Measurements from ENCODE around the gene GLMN.

GLMN gene, protein sequence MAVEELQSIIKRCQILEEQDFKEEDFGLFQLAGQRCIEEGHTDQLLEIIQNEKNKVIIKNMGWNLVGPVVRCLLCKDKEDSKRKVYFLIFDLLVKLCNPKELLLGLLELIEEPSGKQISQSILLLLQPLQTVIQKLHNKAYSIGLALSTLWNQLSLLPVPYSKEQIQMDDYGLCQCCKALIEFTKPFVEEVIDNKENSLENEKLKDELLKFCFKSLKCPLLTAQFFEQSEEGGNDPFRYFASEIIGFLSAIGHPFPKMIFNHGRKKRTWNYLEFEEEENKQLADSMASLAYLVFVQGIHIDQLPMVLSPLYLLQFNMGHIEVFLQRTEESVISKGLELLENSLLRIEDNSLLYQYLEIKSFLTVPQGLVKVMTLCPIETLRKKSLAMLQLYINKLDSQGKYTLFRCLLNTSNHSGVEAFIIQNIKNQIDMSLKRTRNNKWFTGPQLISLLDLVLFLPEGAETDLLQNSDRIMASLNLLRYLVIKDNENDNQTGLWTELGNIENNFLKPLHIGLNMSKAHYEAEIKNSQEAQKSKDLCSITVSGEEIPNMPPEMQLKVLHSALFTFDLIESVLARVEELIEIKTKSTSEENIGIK

DNA sequence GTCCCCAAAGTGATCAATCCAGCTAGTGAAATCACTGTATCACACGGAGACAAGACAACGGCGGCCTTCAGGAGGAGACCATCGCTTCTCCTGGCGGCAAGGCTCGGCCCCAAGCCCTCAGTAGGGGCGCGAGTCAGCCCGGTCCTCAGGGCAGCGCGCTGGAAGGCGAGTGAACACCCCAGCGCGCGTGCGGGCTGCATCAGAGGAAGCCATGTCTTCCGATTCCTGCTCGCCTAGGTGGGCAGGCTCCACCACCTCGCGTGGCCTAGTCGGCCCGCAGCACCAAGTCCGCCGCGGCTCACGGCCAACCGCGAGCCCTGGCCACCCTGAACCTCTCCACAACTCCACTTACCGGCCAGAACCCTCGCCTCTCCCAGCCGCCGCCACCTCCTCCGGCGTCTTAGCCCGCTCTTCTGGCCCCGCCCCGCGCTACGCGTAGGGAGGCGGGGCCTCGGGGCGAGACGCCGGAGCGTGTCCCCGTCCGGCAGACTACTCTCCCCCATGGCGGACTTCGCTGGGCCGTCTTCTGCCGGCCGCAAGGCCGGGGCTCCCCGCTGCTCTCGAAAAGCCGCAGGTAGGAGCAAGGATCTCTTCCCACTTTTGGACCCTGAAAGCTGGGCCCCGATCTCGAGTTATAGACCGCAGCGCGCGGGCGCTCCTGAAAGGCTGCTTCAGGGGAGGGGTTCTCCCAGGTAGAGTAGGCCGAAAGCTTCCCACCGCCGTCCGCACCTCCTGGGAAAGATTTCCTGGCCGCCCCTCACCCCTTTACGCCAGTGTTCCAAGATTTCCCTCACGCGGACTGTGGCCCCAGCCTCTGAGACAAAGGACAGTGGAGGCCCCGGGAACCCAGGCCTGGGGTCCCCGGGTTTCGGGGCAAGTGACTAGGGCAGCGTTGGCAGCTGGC lies at the start of gene GLMN, which contains the start of gene RPAP2:
TSS of gene GLMN (minus strand) at position 415 of the 904 bp plus-strand sequence. CDS start 988 bp downstream, outside the sequence.
TSS of gene RPAP2 (plus strand) at position 487 of the 904 bp plus-strand sequence. CDS start at position 502, 15 bp downstream.
- in situ Hi-C loops (cut with MboI; ENCODE audit: low sequenced_read_pairs): loop anchor here (25.0 kb wide), 1 partner anchor 287 kb away; no protein-coding TSS in a partner anchor

DNA sequence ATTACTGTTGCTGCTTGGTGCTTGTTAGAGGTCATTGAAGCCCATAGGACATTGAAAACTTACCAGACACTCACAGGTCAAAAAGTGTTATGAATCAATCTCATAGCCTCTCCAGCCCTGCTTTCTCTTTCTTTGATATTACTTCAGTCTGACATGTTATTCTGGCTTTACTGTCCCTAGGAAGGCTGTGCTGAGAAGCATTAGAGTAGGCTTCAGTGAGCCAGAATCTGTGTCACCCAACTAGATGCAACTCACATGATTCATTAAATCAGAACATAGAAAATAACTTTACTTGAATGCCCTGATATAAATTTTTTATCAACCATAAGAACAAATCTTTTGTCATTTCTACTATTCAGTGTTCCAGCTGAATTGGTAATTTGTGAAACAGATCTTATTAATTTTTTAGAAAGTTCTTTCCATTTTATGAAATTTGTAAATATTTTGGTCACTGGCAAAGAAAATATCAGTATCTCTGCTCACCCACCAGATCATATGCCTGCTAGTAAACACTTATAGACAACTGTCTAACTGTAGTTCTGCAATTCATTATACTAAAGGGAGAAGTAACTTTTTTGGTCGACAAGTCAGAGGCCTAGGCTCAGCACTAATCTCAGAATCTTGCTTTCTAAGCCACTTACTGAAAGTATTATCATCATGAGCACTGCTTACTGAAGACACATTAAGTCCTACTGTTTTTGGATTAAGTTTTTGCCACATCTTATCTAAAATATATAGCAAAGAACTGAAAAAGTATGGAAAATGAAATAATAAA lies 48.3 kb upstream of the GLMN start:
- in situ Hi-C loops (cut with MboI; ENCODE audit: low sequenced_read_pairs): no loop called here

DNA sequence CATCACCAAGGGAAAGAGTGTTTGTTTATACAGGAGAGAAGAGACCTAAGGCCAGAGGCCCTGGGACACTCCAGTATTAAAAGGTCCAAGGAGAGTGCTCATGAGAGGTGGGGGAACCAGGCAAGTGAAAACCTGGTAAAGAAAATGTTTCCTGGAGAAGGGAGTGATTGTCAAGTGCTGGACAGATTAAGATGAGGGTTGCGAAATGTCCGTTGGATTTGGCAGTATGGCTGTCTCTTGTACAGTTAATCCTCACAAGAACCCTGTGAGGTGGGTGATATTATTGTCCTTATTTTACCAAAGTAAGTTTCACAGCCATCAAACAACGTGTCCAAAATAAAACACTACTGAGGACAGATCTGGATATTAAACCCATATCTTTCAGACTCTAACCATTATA lies 44.3 kb upstream of the GLMN start:
- in situ Hi-C loops (cut with MboI; ENCODE audit: low sequenced_read_pairs): no loop called here

DNA sequence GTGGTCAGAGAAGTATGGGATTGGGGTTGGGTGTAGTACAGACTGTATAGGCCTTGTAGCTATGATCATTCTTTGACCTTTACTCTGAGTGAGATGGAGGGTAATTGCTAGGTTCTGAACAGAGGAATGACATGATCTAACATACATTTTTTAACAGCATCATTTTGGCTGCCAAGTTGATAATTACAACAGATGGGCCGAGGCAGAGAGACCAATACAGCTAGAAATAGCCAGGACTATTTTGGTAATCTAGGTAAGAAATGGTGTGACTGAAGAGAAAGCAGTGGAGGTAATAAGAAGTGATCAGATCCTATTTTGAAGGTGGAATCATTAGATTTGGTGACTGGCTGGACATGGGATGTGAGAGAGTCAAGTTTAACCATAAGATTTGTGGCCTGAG lies 43.6 kb upstream of the GLMN start:
- in situ Hi-C loops (cut with MboI; ENCODE audit: low sequenced_read_pairs): no loop called here

DNA sequence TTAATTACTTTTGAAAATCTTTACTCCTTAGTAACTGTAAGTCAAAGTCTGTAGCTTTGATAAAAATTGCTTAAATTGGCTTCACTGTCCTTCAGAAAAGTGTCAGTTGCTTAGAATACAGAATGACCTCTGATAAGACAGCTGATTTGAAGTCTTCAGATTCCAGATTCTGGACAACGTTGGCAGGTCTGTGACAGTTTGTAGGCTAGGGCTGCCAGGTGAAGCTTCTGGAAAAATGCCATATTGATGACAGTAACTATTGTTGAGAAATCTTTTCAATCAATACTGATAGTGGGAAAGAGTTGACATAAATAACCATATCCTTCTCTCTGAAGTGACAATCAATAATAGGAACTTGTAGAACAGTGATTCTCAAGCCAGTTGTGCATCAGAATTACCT lies 41.4 kb upstream of the GLMN start:
- in situ Hi-C loops (cut with MboI; ENCODE audit: low sequenced_read_pairs): no loop called here

DNA sequence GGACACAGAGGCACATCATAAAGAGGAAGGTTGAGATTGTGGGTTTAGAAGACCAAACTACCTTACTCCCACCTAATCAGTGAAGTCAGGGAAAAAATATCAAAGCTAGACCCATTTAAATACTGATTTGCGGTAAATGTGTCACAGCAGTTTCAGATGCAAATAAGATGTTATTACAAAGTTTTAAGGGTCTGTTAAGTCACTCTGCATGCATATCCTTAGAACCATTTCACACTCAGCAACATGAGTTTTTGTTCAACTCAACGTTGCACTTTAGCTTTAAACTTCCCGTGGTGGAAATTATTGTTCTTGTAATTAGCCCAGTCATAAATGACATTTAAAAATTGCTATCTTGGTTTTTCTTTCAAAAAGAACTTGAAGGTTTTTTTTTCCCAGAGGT lies 34.9 kb upstream of the GLMN start:
- in situ Hi-C loops (cut with MboI; ENCODE audit: low sequenced_read_pairs): no loop called here

DNA sequence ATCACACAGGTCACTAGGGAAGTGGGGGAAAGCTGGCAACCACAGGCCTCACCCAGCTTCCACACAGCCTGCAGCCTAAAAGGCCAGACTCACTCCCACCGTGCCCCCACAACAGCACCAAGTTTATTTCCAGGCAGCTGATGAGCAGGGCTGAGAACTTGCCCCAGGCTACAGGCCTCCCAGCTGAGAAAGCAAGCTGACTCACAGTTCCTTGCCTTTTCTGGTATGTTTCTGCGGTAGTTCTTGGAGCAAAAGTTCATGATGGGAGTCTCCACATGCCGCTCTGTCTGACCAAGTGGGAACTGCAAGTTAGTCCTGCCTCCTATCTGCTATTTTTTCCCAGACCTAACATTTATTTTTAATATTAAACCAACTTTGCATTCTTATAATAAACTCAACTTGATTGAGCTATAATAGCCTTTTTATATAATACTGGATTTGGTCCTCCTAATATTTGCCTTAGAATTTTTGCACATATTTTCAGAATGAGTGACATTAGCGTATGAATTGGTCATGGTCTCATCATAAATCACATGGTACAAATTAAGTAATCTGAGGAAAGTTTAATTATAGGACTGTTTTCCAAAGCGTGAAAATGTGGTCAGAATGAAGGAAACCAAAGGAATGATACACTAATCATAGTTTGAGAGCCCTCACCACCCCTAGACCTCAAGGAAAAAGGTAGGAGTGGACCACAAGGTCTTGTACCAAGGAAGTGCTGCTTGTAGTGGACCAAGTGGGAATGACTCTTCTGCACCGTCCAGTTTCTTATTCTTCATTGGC lies 30.8 kb upstream of the GLMN start:
- in situ Hi-C loops (cut with MboI; ENCODE audit: low sequenced_read_pairs): no loop called here

DNA sequence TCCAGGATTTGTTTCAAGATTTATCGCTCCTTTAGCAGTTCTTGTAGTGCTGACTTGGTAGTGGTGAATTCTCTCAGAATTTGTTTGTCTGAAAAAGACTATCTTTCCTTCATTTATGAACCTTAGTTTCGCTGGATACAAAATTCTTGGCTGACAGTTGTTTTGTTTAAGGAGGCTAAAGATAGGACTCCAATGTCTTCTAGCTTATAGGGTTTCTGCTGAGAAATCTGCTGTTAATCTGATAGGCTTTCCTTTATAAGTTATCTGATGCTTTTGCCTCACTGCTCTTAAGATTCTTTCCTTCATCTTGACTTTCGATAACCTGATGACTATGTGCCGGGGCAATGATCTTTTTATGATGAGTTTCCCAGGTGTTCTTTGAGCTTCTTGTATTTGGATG lies 29.0 kb upstream of the GLMN start:
- in situ Hi-C loops (cut with MboI; ENCODE audit: low sequenced_read_pairs): no loop called here

DNA sequence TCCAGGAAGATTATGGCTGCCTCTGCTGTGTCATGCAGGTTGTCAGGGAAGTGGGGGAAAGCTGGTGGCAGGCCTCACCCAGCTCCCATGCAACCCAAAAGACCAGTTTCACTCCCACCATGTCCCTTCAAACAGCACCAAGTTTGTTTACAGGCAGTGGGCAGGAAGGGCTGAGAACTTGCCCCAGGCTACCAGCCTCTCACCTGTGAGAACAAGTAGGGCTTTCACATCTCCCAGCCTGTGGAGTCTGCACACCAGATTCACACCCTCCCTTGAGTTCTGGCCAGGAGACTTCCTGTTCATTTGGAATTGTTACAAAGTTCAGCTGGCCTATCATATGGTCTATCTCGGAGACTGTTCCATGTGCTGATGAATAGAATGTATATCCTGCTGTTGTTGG lies 27.9 kb upstream of the GLMN start:
- in situ Hi-C loops (cut with MboI; ENCODE audit: low sequenced_read_pairs): no loop called here

DNA sequence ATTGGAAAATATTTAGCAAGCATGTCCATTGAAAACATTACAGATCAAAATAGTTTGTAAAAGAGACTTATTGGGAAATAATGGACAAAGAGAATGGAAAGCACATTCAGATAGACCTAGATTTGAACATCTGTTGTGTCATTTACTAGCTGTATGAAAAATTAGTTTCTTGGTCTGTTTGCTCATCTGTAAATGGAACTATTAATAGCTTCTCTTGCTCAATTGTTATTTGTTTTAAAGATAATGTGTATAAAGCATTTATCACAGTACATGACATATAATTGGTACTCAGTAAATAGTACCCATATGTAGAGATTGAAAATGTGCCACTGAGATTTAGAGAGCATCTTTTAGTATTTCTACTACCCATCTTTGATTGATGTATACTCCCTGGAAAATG lies 26.0 kb upstream of the GLMN start:
- in situ Hi-C loops (cut with MboI; ENCODE audit: low sequenced_read_pairs): no loop called here

DNA sequence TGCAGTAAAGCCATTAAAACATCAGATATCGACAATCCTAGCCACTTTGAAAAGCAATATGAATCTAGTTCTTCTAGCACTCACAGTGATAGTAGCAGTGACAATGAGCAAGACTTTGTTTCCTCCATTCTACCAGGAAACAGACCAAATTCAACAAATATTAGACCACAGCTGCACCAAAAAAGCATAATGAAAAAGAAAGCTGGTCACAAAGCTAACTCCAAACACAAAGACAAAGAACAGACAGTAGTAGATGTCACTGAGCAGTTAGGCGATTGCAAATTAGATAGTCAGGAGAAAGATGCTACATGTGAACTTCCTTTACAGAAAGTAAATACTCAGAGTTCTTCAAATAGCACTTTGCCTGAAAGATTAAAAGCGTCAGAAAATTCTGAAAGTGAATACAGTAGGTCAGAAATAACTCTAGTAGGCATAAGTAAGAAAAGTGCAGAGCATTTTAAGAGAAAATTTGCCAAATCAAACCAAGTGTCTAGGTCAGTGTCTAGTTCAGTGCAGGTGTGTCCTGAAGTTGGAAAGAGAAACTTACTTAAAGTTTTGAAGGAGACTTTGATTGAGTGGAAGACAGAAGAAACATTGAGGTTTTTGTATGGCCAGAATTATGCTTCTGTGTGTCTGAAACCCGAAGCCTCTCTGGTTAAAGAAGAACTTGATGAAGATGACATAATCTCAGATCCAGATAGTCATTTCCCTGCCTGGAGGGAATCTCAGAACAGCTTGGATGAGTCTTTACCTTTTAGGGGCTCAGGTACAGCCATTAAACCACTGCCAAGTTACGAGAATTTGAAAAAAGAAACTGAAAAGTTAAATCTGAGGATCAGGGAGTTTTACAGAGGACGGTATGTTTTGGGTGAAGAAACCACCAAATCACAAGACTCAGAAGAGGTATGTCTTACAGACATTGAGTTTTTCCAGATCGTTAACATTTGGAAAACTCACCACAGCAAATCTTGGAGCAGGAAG lies 25.0 kb upstream of the GLMN start:
- in situ Hi-C loops (cut with MboI; ENCODE audit: low sequenced_read_pairs): no loop called here

DNA sequence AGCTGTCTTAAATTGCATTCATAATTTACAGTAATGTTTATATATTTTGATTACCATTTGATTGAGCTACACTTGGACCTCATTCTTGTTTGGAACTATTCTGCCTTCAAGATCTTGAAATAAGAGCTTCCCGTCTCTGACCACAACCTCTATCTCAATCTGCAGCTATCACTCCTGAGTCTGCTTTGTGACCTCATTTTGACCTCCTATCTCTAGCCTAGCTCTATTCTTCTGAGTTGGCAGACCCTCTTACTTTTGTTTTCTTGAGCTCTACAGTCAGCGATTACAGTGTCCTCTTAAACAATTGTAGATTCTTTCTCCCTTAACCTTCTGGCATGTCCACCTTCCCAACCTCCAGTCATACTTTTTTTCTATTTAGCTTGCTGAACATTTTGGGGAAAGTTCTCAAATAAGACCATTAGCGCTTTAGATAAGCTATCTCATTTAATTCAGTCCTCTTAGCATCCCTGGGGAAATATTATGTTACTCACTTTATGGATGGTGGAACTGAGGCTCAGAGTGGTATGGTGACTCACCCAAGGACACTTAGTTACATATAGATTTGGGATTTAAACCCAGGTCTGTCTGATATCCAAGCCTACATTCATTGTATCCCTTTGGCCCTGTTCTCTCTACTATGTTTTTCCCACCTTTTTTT lies 19.2 kb upstream of the GLMN start:
- in situ Hi-C loops (cut with MboI; ENCODE audit: low sequenced_read_pairs): loop anchor here (10.0 kb wide), 1 partner anchor 147 kb away; no protein-coding TSS in a partner anchor

DNA sequence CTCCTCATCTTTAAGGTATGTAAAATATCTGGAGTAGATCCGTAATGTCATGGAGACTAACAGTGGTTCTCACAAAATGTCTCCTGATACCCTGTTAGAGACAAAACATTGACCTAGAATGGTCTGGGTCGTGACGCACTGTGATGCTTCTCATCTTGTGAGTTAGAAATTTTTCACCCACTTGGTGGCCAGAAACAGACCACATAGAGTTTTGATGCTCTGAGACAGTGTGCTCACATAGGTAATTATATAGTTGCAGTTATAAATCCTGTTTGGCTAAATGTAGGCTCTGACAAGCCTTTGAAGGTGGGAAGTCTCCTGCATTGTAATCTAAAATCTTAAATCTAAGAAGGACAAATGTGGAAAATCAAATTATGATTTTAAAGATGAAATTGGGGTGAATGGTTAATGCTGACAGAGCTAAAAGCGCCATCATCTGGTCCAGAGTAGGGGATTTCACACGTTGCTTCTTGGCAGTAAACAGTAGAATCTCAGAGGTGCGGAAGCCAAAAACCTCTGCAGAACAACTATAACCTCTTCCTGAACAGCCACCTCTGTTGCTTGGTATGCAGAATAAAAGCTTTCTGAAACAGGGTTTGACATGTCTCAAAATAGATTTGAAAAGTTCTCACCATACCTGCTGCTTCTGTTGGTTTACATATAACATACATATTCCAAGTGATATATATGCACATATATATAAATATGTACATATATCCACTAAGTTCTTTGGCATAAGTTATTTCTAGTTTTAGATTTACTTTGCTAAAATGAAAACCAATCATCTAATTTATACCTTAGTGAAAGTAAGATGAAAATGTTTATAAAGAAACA lies 17.2 kb upstream of the GLMN start:
- in situ Hi-C loops (cut with MboI; ENCODE audit: low sequenced_read_pairs): loop anchor here (10.0 kb wide), 1 partner anchor 149 kb away; no protein-coding TSS in a partner anchor

DNA sequence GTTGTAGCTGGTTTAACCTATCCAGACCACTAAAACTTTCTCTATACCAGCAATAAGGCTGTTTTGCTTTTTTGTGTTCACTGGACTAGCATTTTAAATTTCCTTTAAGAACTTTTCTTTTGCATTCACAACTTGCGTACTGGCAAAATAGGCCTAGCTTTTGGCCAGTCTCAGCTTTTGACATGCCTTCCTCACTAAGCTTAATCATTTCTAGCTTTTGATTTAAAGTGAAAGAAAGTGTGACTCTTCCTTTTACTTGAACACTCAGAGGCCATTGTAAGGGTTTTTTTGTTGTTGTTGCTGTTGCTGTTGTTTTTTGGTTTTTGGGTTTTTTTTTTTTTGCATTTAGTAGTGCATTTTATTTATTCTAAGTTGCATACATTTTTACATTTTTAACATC lies 15.2 kb upstream of the GLMN start:
- in situ Hi-C loops (cut with MboI; ENCODE audit: low sequenced_read_pairs): loop anchor here (10.0 kb wide), 1 partner anchor 151 kb away; no protein-coding TSS in a partner anchor

DNA sequence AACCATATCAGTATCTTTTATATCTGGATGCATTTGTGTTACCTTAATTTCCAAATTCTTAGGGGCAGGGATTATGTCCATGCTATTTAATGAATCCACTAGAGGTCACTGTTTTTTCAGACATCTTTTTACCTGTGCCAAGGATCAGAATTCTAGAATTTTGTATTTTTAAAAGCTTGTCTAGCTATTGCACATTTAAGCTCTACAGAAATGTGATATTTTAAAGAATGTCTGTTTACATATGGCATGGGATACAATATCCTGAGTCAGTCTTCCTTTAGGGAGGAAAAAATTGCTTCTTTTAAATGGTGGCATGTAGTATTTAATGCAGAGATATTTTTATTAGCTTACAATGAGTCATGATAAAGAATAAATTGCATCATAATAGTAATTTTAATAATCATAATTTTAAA lies 11.4 kb upstream of the GLMN start:
- in situ Hi-C loops (cut with MboI; ENCODE audit: low sequenced_read_pairs): loop anchor here (10.0 kb wide), 1 partner anchor 155 kb away; no protein-coding TSS in a partner anchor

DNA sequence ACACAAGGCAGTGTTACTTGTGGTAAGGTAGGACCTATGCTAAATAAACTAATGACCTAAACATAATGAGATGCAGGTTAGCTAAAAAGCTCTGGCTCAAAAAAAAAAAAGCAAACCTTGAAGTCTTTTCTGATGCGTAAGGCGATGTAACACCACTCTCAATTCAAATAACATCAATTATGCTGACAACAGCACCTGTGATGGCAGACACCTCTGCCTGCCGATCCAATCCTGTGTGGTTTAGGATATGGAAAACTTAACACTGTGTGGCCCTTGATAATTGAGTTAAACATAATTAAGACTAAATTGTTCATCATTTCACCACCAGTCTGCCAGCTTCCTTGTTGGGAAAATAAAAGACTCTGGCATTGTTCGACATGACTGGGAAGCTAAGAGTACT lies 9.2 kb upstream of the GLMN start:
- in situ Hi-C loops (cut with MboI; ENCODE audit: low sequenced_read_pairs): loop anchor here (10.0 kb wide), 1 partner anchor 297 kb away; no protein-coding TSS in a partner anchor

DNA sequence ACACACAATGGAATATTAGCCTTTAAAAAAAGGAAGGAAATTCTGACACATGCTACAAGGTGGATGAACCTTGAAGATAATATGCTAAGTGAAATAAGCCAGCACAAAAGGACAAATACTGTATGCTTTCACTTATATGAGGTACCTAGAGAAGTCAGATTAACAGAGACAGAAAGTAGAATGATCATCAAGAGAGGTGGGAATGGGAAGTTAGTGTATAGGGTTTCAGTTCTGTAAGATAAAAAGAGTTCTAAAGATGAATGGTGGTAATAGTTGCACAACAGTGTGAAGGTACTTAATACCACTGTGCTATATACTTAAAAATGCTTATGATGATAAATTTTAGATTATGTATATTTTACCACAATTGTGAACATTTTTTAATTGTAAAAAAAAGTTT lies 7.2 kb upstream of the GLMN start:
- in situ Hi-C loops (cut with MboI; ENCODE audit: low sequenced_read_pairs): loop anchor here (10.0 kb wide), 1 partner anchor 299 kb away; no protein-coding TSS in a partner anchor
